Heart right ventricle (tissue), 16 donors: ENCODE results near the gene OR6J1. TPM values are rescaled to one million over a fixed set of nuclear protein-coding genes. Genes with fewer than 3 reads are reported as not detected.

Source experiments
- ATAC-seq, 8 donors: fragments of 200-7000 bp; cut with Tn5 transposase; one replicate each; pipeline ENCODE4 v1.9.1; 2020; ENCODE audit warnings: mild to moderate bottlenecking in 8 of 8, moderate library complexity in 8 of 8, moderate number of reproducible peaks in 1 of 8
- DNase-seq, 2 donors: peaks; one replicate each; pipeline ENCODE4 v3.0.0-alpha.2; 2020
- H3K27ac ChIP-seq, 10 donors: fragments of 200-600 bp; sonication (generic) in 2 of 10; one replicate each; pipeline versions ENCODE4 v1.5.0 to v1.8.0; 2020 to 2022; ENCODE audit warnings: mild to moderate bottlenecking in 3 of 10
- H3K27me3 ChIP-seq, 7 donors: fragments of 200-600 bp; one replicate each; pipeline ENCODE4 v1.8.0; 2021 to 2022; ENCODE audit warnings: mild to moderate bottlenecking in 2 of 7
- H3K36me3 ChIP-seq, 9 donors: fragments of 200-600 bp; sonication (generic) in 1 of 9; one replicate each; pipeline versions ENCODE4 v1.5.0 to v1.8.0; 2020 to 2022; ENCODE audit warnings: mild to moderate bottlenecking in 2 of 9
- H3K4me1 ChIP-seq, 9 donors: fragments of 200-600 bp; sonication (generic) in 1 of 9; one replicate each; pipeline versions ENCODE4 v1.5.0 to v1.8.0; 2020 to 2022; ENCODE audit warnings: mild to moderate bottlenecking in 4 of 9
- H3K4me3 ChIP-seq, 10 donors: fragments of 200-600 bp; sonication (generic) in 2 of 10; one replicate each; pipeline versions ENCODE4 v1.5.0 to v1.8.0; 2020 to 2022; ENCODE audit warnings: mild to moderate bottlenecking in 7 of 10, moderate library complexity in 2 of 10
- H3K9me3 ChIP-seq, 11 donors: fragments of 200-600 bp in 10 of 11; sonication (generic) in 2 of 11; one replicate each; pipeline versions ENCODE4 v1.5.0 to v1.8.0; 2013 to 2022; ENCODE audit warnings: mild to moderate bottlenecking in 2 of 11, control low read depth in 1 of 11, moderate library complexity in 1 of 11
- WGBS, 2 donors: extraction: QIAGEN DNeasy Blood & Tissue Kit; methylation state at CpG; one replicate each; pipeline ENCODE4 v1.1.7; 2013; ENCODE audit warnings: inconsistent platforms in 1 of 2; 5-methylcytosine and 5-hydroxymethylcytosine counted together
- intact Hi-C, 10 donors: fragments of 100-400 bp; cut with DNase I; formaldehyde crosslinking; loops; one replicate each; pipeline versions ENCODE4 v1.11.1 to v1.14.2; 2022
- polyA plus RNA-seq, 2 donors: library from polyadenylated mRNA; stranded (reverse); fragments of 200-250 nt; gene quantifications; one replicate each; pipeline ENCODE4 v1.2.3, GENCODE V29; 2013
- total RNA-seq, 10 donors: library from RNA; stranded (reverse); fragmentation: NEBNext Ultra II Directional in 3 of 10; extraction: Animal tissue kit (Norgen Biotek cat#: 25700) in 3 of 10; gene quantifications; one replicate each; pipeline versions ENCODE4 v1.2.1 to v1.2.4, GENCODE V29; 2021 to 2023
- TF ChIP-seq, protein P1 (sequence below), 9 donors: fragments of 200-600 bp; sonication (generic) in 2 of 9; IDR thresholded peaks; one replicate each; pipeline versions ENCODE4 v1.5.0 to v1.8.0; 2021 to 2022; ENCODE audit warnings: antibody characterized with exemption in 9 of 9, mild to moderate bottlenecking in 5 of 9, moderate library complexity in 1 of 9
- donor health status: Arrhythmogenic right ventricular cardiomyopathy.
- donor health status: ischemic (EF 13 %, LVEDD 7.1; RV severe dilation, severe dysfunction).
- donor health status: healthy with polysubstance abuse.
- donor health status: DM: no; HTN: yes; CAD: no.
- donor health status: DM: no; HTN: no; CAD: no.
- donor health status: ischemic (EF 25% LVEDD 6.9; RV normal size, moderate dysfunction).
- donor health status: ischemic (EF 25% LVEDD 5.7; RV mildly dilated, moderate dysfunction).
- donor health status: healthy.
- donor health status: DM: yes; HTN: yes; CAD: no.
- donor health status: Ischemic cardiomyopathy.
- donor health status: ischemic (EF 35%, LVEDD 5.7; RV mildly dilated, moderate dysfunction).
- donor health status: nonischemic (EF 11% LVEDD 7.7; RV severe dilation, severe dysfunction).
- donor health status: DM: yes; HTN: yes; CAD: no.
- donor health status: PGD.
- donor health status: ischemic (EF 29% LVEDD 5.4; RV normal size, mild dysfunction).
- donor health status: nonischemic (EF 23%, LVEDD 6.1; RV moderate dilation, normal function).

Gene OR6J1
- total and polyA plus RNA-seq, 12 donors, result not detected

DNA sequence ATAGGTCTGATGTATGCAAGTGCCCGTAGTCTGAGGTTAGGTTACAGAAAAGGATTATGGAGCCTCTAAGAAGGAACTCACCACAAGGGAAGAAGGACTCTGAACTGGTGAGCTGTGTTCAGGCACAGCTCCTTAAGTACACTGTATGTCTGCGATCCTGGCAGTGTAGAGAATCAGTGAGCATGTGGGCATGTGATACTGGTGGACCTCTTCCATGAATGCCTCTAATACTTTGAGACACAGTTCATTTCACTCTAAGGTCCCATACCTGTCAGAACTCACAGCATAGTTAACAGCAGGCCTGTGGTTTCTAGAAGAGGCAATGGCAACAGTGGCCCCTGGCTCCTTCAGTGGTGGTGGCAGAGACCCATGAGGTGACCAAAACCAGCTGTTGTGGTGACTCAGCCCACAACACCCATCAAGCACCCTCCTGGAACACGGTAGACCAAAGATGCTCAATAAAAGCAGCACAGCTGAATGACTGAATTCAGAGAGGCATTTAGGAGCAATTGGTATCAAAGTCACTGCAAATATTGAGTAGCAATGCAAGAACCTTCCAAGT is 6.9 kb upstream of the OR6J1 start:
- intact Hi-C loops, result loop anchor here (5.0 to 10.0 kb wide), 7 partner anchors 79 to 266 kb away; partner anchors contain the start of gene SLC7A7 (in 1 of the 10)
- Histone ChIP-seq H3K36me3 (no peaks in the 10 kb centered on the region), H3K4me1 (peaks cover 0 to 11% (median 0%) of the 10 kb centered on the region in 9 donors), H3K4me3 (no peak overlapping the region), H3K9me3 (no peaks in the 10 kb centered on the region), H3K27me3 (peaks cover 0 to 6% (median 0%) of the 10 kb centered on the region in 7 donors), H3K27ac (no peak overlapping the region)
- ATAC-seq (no peak), DNase-seq (no peak)
- WGBS, 2 donors, result 58 to 72% methylated on average over 3 of the region's 3 CpGs
- TF ChIP-seq, protein P1, sequence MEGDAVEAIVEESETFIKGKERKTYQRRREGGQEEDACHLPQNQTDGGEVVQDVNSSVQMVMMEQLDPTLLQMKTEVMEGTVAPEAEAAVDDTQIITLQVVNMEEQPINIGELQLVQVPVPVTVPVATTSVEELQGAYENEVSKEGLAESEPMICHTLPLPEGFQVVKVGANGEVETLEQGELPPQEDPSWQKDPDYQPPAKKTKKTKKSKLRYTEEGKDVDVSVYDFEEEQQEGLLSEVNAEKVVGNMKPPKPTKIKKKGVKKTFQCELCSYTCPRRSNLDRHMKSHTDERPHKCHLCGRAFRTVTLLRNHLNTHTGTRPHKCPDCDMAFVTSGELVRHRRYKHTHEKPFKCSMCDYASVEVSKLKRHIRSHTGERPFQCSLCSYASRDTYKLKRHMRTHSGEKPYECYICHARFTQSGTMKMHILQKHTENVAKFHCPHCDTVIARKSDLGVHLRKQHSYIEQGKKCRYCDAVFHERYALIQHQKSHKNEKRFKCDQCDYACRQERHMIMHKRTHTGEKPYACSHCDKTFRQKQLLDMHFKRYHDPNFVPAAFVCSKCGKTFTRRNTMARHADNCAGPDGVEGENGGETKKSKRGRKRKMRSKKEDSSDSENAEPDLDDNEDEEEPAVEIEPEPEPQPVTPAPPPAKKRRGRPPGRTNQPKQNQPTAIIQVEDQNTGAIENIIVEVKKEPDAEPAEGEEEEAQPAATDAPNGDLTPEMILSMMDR (IDR thresholded peaks at IDR 0.05), result no peak

DNA sequence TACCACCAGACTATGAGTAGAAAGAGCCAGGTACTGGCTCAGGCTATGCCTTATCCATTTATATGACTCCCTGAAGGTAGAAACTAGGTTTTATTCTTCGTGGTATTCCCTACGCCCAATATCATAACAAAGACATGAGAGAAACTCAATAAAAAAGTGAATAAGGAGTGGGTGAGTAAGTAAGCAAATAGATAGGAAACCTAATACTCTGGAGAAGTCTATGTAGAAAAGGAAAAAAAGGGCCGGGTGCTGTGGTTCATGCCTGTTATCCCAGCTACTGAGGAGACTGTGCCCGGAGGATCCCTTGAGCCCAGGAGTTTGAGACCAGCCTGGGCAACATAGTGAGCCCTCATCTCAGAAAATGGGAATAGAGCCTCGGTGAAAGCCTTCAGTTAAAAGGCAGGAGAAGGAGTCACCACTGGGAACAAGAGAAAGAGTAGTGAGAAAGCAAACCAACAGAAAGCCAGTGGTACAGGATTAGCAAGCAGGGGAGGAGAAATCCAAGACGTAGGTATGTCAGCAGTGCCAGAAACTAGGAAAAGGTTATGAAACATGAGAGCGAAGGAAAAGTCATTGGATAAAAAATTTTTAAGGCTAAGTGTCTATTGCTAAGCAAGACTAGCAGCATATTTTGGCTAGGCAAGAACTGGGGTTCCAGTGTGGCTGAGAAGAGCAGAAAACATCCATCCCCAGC is 6.0 kb upstream of the OR6J1 start:
- H3K27me3 ChIP-seq, result peaks cover 0 to 6% (median 0%) of the 10 kb centered on the region in 7 donors
- H3K9me3 ChIP-seq, result no peaks in the 10 kb centered on the region
- intact Hi-C loops, result loop anchor here (5.0 to 10.0 kb wide), 7 partner anchors 78 to 265 kb away; partner anchors contain the start of gene SLC7A7 (in 1 of the 10)
- WGBS, 2 donors, result 78 to 88% methylated on average over 7 of the region's 7 CpGs
- peaks cover 0 to 13% (median 0%) of the 10 kb centered on the region in 9 donors for H3K4me1 ChIP-seq
- no peak for ATAC-seq
- no peak for DNase-seq
- no peaks in the 10 kb centered on the region for H3K36me3 ChIP-seq
- TF ChIP-seq, protein P1 (IDR thresholded peaks at IDR 0.05), result no peak
- H3K4me3 ChIP-seq, result no peak overlapping the region
- H3K27ac ChIP-seq, result no peak overlapping the region

DNA sequence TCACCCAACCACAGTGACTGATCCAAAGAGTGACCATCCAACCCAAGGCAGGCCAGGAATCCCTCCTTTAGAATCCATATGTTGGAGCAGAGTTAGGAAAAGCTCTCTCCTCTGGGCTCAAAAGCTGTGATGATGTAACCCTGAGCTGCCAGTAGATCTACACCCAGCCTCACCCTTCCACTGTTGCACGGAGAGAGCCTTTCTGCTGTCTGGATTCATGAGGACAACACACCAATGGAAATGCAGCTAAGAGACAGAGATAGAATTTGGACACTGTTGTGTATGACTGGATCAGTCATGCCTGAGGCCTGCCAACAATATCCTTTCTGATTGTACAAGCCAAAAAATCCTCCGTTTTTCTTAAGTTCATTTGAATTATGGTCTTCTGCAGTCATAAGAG is 4.4 kb upstream of the OR6J1 start:
- intact Hi-C loops, result loop anchor here in 1 of 10 donors (10.0 kb wide), 1 partner anchor 234 kb away; no protein-coding TSS in a partner anchor
- peaks cover 0 to 14% (median 0%) of the 10 kb centered on the region in 9 donors for H3K4me1 ChIP-seq
- H3K4me3 ChIP-seq, result no peak overlapping the region
- DNase-seq, result no peak
- no peak overlapping the region for H3K27ac ChIP-seq
- H3K36me3 ChIP-seq, result no peaks in the 10 kb centered on the region
- peaks cover 0 to 6% (median 0%) of the 10 kb centered on the region in 7 donors for H3K27me3 ChIP-seq
- 69 to 81% methylated on average over 2 of the region's 2 CpGs for WGBS, 2 donors
- no peak for ATAC-seq
- no peaks in the 10 kb centered on the region for H3K9me3 ChIP-seq
- TF ChIP-seq, protein P1 (IDR thresholded peaks at IDR 0.05), result no peak

DNA sequence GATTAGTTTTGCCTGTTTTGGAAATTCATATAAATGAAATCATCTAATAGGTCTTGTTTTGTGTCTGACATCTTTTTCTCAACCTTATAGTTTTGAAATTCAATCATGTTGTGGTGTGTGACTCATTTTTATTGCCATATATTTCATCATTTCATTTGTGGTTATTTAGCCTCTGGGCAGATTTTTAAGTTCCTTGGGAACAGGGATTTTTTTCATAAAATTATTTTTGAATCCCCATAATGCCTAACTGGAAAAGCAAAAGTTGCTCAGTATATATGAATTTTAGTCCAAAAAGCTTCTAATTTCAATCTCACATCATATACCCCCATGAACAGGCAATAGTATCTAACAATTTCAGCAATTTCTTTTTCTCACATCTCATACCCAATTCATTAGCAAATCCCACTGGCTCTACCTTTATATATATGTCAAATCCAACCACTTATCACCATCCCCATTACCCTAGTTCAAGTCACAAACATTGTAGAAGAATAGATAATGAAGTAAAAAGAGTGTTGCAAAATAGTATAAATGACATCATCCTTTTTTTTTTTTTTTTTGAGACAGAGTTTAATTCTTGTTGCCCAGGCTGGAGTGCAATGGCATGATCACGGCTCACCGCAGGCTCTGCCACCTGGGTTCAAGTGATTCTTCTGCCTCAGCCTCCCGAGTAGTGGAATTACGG is 2.6 kb upstream of the OR6J1 start:
- Histone ChIP-seq H3K4me1 (peaks cover 0 to 14% (median 0%) of the 10 kb centered on the region in 9 donors), H3K4me3 (no peak overlapping the region), H3K9me3 (no peaks in the 10 kb centered on the region), H3K27me3 (peaks cover 0 to 6% (median 0%) of the 10 kb centered on the region in 7 donors), H3K27ac (peak overlapping the region in 1 of 10 donors; percentile 33), H3K36me3 (no peaks in the 10 kb centered on the region)
- TF ChIP-seq, protein P1 (IDR thresholded peaks at IDR 0.05), result no peak
- no peak for ATAC-seq
- intact Hi-C loops, result loop anchor here in 1 of 10 donors (10.0 kb wide), 1 partner anchor 232 kb away; no protein-coding TSS in a partner anchor
- no peak for DNase-seq
- 93 to 94% methylated on average over 4 of the region's 4 CpGs for WGBS, 2 donors
